Activated CD4-positive, alpha-beta T cell treated with anti-CD3 and anti-CD28 coated beads, Interleukin-2, amount 50 U/mL, for 48 hours (primary cell): ENCODE results near the gene ETV6.

Experiments
- DNase-seq, 2 experiments: peaks; one replicate each; pipeline ENCODE4 v3.0.0-alpha.2; 2020

The ETV6 gene

DNA sequence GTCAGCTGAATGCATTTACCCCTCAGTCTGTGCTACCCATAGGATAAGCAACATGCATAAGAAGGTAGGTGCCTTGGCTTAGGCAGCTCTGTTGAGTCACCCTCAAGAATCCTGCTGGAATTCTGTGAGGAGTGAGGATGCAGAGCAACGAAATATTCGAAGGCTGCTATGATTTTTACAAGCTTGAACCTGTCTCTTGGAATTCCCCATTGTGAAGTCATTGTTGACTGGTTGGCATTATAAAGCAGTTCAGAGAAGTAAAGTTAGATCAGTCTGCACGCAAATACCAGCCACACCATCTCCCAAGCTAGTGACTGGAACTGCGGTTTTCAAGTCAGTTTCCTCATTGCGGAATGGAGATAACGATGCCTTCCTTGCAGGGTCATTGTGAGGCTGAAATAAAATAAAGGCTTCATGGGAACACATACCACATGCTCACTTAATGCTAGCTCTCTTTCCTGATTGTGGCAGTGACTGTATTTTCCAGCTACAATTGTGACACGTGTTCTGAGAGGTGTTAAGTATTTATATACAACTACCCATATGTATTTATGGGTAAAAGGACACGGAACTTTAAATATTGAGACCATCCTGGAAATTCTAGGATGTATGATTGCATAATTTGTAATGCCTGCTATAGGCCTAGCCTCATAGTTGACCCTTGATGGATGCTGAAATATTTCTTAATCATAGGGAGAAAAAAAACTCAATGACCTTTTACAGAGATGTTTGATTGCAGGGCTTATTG lies 96.7 kb downstream of the ETV6 start:
- DNase-seq, result no peak

DNA sequence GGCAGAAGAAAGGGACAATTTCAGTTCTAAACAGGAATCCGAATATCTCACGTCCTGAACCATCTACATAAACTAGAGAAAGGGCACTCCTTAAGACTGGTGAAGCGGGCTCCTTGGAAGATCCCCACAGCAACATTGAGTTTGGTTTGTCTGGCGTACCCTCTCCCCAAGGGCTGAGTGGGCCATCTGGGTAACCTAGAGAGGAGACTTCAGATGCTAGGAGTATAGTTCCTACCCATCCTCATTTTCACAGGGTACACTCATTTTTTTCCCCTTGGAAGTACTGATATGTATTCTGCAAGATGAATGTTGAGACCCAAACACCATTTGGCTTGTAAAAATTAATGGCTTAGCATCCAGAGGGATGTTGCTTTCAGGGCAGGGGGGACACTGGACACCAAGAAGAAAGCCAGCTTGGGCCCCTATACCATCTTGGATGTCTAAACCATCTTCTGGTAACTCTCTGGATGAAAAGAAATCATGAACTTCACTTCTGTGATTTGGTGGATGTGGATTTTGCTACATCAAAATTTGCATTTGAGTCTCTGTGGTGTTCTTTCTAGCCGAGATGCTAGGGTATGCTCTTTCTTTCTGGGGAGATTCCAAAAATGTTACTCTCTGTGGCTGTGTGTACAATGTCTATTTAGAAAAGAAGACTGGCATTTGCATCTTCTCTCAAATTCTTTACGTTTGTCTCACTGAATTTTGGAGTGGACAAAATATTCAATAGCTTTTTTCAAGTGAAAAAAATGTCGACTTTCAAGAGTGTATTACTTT lies 97.7 kb downstream of the ETV6 start:
- DNase-seq, result no peak

DNA sequence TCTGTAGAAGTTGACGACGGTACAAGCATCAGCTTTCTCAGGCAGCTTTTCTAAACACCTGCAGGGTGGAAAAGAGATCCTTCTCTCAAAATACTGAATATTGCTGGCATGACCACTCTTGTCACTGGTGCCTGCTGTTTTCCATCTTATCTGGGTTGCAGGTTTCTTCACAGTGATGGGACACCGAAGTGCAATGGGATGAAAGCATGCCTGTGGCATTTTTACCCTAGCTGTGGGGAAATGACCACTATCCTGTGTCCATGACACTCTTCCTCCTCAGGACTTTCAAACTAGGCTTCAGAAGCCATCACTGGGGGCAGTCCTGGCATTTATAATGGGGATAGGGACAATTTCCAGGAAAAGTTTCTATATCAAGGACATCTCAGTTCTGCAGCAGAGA lies 98.5 kb downstream of the ETV6 start:
- no peak for DNase-seq

DNA sequence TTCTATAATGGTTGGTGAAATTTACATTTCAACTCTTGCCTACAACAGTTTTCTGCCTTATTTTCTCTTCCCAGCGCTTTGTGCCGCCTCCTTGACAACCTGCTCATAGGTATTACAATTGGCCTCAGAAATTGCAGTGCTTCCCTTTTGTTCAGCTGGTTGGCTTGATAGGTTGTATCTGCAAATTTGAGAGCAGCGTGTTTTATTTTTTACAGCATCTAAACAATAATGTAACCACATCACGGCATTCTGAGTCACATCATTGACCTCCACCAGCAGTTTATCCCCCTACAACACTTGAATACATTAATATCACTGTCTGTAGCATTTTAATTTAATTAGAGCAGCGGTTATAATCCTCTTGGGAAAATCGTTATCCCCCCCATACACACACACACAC lies 99.4 kb downstream of the ETV6 start:
- DNase-seq, result no peak

DNA sequence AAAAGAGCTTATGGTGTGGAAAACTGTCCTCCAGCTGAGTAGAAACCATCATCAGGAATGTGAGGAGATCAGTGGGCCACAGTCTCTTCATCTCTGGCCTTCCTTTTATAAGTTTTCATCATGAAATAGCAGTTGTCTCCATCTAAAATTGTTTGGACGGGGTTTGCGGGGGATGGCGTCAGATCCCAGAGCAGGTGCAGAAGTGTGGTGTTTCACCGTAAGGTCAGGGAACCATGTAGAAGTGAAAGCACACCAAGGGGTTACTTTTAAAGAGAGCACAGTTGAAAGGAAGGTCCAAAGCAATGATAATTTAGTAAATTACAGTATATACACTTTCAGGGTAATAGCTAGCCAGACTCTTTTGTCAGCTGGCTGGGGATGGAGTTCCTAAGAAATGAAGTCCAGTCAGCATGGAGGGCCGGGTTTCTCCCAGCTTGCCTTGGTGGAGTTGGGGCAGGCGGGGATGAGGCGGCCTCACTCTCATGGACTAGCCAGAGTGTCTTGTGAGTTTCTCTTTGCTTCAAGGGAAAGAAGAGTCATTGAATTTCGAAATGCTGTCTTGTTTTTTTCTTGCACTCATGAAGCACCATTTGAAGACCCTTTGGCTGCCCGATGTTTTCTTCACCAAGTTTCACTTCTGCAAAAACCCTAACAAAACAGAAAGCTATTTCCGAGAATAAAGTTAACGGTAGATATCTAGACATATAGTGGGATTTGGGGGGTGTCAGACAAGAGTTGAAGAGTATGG lies 100.6 kb downstream of the ETV6 start:
- DNase-seq, result no peak

DNA sequence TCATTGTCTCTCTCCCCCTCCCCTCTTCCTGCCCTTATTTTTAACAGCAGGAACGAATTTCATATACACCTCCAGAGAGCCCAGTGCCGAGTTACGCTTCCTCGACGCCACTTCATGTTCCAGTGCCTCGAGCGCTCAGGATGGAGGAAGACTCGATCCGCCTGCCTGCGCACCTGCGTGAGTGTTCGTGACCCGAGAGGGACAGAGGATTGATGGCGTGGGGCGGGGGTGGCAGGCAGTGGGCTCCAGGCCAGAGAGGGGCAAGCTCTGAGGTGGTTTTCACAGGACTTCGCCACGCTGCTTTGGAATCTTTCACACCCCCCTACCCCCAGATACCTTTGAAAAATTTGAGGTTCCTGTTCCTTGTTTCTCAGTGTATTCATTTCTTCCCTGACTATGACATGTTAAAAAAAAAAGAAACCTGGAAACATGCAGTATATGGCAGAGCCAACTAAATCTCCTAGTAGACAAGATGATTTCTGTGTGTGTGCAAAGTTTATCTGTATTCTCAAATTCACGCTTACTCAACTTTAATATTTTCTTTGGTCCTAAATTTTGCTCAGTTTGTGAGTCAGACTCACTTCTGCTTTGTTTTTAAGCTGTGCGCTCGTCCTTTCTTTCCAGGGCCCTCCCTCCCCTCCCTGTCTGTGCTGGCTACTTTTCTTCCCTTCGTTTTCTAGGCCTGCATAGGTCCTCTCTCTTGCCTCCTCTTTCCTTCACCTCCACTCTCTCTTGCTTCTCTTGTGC lies 103.1 kb downstream of the ETV6 start:
- no peak for DNase-seq

DNA sequence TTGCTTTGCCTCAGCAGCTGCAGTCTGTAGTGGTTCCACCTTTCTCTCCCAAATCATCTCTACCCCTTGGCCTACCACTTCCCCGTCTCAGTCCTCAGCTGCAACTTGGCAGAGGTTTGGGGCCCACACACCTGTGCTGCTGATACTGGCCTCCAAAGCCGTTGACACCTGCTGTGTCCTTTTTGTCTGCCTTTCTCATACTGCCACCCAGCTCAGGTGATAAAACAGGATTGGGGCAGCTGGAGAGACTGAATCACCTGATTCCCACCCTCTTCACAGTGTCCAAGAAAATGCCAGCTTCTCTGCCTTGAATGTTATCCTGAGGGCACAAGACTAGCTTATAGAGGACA lies 103.7 kb downstream of the ETV6 start:
- DNase-seq, result no peak

DNA sequence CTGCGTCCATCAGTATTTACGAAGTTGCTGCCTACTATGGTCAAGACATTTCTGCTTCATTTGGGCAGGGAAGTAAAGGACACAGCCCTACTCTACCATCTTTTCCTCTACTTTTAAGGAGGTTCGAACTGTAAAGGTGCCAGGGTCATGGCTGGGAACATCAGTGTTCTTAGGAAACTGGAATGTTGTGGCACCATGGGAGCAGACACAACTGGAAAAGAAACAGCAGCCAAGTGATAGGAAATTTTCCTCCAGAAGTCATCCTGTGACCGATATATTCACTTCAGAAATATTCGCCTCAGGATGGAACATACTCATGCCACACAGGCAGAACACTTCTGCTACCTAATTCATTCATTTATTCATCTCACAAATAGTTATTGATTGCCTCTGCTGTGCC lies 104.4 kb downstream of the ETV6 start:
- DNase-seq, result no peak

DNA sequence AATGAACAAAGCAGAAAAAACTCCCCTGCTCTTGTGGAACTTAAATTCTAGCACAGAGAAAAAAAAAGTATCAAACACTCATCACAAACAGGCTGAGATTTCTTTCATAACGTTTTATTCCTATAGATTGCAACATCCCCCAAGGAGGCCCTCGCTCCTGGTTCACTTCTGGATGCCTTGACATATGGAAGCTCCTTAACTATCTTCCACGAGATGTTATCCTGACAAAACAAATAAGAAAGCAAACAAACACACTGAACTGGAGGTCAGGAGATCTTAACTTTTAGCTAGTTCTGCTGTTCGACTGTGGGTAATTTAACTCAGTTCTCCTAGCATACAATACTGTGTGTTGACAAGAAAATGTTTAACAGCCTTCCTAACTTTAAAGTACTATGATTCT lies 104.8 kb downstream of the ETV6 start:
- no peak for DNase-seq

DNA sequence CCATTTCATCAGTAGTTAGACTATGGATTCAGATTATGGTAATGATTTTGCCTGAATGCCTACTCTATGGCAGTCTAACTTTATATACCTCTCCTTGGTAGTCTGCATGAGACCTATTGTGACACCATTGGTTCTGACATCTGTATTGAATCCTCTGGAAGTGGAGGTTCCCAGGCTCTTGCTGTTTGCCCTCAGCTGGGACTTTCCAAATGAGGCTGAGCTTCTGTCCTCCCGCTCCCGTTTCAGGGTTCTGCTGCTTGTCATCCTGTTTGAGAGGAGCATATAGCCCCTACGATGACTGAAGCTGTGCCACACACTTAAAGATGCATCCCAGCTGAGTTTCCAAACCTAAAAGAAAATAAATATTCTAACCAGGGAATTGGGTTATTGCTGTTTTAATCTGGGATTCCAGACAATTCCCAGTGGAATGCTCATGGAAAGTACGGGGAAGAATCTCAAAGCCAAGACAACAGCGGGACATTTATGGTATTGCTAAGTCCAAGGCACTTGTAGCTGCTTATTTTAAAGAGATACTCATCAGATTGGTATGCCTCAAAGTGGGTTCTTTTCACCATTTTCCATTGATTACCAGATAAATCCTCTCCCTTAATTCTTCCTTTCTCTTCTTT lies 105.9 kb downstream of the ETV6 start:
- DNase-seq, result no peak

DNA sequence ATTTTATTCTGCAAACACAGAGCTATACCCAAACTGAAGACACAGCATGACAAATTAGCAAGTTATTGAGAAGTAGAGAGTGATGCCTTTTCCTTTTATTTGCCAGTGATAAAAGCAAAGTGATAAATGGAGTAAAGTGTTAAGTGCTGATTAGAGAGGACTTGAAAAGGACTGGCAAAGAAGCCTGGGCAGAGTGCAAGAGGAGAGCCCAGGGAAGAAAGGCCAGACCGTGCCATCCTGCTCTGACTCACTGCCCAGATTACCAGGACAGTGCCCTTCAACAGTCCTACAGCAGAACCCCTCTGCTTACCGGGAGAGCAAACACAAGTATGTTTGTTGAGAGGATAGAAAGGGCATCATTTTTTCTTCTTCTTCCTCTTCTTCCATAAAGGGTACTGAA lies 106.5 kb downstream of the ETV6 start:
- no peak for DNase-seq

DNA sequence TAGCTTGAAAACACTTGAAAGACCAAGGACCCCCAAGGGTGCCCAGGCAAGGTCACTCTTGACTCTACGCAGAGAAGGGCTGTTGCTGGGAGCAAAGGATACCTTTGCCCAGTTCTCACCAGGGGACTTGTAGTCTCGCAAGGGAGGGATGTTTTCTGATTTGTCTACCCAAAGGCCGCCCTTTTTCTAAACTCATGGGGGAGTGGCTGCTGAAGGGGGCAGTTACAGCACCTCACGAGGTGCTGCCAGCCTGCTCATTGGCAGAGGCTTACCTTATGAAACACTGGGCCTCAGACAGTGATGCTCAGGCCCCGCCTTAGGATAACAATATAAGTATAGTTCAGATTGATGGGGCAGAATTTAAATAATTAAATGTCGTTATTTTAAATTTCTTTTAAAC lies 107.0 kb downstream of the ETV6 start:
- no peak for DNase-seq

DNA sequence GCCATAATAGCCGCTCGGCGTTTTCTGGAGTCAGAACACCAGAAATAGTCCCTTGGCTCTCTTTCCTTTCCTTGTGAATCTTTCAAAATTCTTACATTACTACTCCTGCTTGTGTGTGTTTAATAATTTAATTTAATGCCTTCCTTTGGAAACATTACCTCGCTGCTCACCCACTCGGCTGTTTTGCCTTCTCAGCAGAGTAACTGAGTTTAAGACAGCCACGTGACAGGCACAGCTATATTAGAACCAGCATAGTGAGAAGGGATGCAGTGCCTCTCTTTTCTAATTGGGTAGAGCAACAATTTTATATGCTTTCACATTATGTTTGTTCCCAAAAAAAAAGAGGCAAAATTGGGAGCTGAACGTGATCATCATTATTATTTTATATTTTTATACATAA lies 107.6 kb downstream of the ETV6 start:
- no peak for DNase-seq

DNA sequence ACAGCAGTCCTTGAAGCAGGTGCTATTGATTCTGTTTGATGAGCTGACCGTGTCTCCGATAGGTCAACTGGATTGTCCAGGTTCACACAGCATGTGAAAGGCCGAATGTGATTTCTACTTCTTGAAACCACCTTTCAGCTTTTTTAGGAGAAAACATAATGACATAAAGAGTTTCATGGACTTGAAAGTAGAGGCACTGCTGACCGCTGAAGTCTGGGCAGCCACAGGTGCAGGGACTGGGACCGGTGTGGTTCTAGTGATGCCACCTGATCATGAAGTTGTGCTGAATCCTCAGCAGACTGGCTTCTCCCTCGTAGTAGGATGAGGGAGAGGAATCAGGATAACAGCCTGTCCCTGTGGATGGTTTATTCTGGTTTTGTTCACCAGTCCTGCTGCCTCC lies 108.1 kb downstream of the ETV6 start:
- no peak for DNase-seq

DNA sequence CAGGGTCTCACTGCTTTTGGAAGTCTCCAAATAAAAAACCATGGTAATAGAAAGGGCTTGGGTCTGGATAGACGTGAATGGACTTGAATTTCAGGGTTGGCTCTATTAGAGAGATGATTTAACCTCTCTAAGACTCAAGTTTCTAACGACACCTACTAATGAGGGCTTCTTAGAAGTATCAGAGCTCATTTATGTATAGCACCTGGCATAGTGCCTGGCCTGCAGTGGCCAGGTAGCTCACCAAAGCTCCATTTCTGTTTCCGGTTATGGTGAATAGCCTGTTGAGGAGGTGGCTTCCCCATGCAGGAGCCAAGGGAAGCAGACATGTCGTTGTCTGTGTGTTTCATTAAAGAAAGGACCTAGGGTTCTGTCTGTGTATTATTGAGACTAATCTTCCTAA lies 108.6 kb downstream of the ETV6 start:
- DNase-seq, result no peak

DNA sequence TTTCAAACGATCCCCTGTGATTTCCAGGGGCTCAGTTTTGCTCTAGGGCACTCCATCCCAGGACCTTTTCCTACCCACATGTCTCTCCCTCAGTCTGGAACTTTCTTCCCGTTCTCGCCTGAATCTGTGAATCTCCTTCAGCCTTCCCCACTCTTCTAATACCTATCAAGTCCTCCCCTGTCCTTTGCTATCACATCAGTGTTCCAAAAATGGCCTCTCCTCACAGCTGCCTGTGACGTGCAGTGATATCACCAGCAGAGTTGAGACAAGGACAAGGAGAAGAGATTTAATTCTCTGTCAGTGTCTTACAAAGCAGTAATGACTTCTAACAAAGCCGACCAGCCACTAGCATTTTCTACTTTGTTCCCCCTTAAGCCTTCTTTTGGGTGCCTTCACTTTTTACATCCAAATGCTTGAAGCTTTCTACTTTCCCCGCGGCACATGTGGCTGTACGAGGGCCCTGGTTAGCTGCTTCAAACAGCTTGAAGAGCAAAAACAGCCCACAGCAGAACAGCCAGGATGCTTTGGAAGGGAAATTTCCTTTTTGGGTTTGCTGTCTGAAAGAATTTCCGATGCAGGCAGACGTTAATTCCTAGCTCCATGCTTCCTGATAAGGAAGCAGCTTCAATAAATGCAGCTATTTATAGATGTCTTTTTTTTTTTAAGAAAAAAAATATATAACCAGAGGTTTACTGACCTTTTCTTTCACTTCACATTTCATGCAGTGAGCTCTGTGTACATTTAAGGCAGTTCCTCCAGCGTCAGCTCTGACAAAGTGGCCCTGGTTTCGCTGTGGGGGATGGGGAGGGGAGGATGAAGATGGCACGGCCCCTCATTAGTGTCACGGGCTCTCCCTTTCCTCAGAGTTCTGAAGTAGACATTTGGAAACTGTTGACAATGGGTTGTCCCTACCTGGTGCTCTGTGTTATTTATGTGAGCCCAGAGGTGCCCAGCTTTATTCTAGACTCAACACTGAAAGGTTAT lies 109.3 kb downstream of the ETV6 start:
- DNase-seq, result no peak

DNA sequence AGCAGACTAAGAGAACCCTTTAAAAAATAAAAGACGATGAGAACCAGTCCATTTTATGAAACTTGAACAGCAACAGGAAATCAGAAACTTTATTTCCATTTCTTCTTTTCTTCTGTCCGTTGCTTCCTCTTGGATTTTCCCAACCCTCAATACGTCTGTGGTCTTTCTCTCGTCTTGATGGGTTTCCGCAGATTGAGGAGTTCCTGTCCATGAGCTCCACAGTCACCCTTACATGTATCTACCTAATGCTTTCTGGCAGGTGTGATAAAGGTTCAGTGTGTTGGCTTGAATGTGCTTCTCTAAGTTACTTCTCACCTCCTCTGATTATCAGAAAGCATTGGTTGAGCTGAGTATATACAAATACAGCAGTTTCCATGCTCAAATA lies 110.0 kb downstream of the ETV6 start:
- DNase-seq, result no peak

DNA sequence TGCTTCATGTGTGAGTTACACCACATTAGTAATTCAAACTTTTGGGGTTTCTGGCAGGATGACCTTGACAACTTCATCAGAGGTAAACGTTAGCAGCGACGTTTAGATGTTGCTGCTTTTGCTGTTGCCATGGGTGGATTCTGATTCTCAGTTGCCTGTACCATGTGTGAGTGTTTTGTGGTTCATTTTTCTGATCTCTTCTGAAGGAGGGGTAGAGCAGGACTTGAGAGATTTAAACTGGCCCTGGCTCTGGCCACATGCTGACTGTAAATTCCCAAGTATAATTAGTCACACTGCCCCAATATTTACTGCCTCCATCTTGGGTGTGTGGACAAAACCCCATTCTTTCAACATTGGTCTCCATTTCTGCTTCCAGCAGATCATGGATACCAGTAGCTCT lies 110.4 kb downstream of the ETV6 start:
- no peak for DNase-seq

DNA sequence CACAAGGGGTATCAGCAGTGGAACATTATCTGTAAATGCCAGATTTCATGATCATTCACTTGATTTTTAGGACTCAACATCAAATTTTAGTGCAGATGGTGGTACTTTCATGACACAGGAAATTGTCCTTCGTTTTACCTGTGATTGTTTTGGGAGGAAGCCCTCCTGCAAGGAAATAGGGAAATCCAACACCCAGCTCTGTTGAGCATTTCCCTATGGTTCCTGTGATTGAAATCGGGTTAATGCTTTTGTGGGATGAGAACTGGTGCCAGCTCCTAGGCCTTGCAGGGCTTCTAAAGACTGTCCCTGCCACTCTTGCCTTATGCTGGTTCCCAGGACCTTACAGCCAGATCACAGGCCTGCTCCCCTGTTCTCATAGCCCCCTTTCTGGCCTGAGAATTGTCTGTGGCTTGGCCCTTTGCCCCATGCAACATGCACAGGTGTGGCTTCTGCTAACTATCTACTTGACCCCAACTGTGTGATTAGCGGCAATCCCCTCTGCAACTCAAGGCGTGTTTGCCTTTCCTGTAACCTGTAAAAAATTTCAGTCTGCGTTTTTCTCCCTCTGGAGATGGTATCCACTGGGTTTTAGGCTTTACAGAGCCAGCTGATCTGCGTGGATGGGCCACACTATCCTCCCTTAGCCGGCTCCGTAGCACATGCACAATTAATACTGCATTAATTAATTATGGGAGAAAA lies 112.5 kb downstream of the ETV6 start:
- DNase-seq, result no peak

DNA sequence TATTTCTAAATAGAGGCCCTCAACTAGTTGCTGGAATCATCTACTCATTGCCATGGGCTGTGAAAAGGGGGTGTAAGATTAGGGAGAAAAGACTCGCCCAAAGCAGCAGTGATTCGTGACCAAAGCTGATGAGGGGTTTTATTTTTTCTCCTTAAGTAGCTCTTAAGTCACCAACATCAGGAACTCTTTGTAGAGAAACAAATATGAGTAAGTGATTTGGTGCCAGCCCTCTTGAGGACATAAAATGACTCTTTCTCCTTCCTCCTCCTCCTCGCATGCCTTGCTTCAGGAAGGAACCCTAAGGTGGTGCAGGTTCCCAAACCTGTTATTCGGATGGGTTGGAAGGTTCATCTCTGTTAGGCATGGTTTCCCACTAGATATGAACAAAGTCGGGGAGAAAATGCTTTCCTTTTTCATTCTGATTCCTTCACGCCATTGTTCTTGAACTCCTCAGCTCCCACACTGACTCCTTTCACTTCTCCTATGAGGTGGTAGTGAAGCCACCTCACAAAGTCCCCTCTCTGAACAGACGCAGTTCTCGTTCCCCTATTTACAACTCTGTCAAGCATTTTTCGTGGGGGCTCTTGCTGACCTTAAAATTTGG lies 113.4 kb downstream of the ETV6 start:
- DNase-seq, result no peak
